VCaP (cell line): ENCODE measurements around the gene TAMM41.
"Not testable (repeated sequence)": the region's sequence is repeated elsewhere in the genome, so short reads cannot be mapped to it uniquely, and the experiment has no call there.

Experiments
- H3K27ac ChIP-seq: fragments of 450-650 bp; 2 replicates; pipeline ENCODE4 v1.5.1; 2017
- CTCF ChIP-seq: fragments of 450-650 bp; conservative IDR thresholded peaks from 2 replicates; pipeline ENCODE4 v1.5.1; 2017; ENCODE audit warnings: mild to moderate bottlenecking, moderate library complexity

Gene TAMM41

GRCh38 chr3:11755276-11755675, 91.4 kb downstream of the TAMM41 start:
- no peak for TF ChIP-seq CTCF

GRCh38 chr3:11752254-11752653, 94.4 kb downstream of the TAMM41 start:
- not testable (repeated sequence) for H3K27ac ChIP-seq

More at GRCh38 chr3:11755276-11755675, 91.4 kb downstream of the TAMM41 start:
- no peak overlapping the region for H3K27ac ChIP-seq

- not testable (repeated sequence) for H3K27ac ChIP-seq
These were observed 98.4 kb downstream of the TAMM41 start for GRCh38 chr3:11748306-11748705.
